ENCODE data around the gene REEP5. TPM values are rescaled to one million over a fixed set of nuclear protein-coding genes. Genes with fewer than 3 reads are reported as not detected.

The REEP5 gene
- total and polyA plus RNA-seq, 9 of the 15 experiments (the other 6 are each of a cell fraction or from before 2014, with no cell fraction given): 14.7 to 102 (median 36.0) TPM

- TF ChIP-seq ZBTB26 (CRISPR knock-in tag; IDR thresholded peaks at IDR 0.05) (no peak), ZC3H11A (IDR thresholded peaks at IDR 0.05; ENCODE audit: low read depth, low read length) (no peak)
Observed at GRCh38 chr5:112878101-112878500, 43.9 kb downstream of the REEP5 start (continued).

- no peak overlapping the region for H2AFZ ChIP-seq (ENCODE audit: low read depth, low read length)
- ATAC-seq (no peak), FAIRE-seq (no peak), DNase-seq (ENCODE audit: extremely low read depth in 1 of 4, low spot score in 3 of 4) (no peak)
- in situ Hi-C loops (cut with MboI): no loop called here
- no peaks in the 10 kb centered on the region for H3K9me1 ChIP-seq (ENCODE audit: control insufficient read depth, insufficient read depth, low read length)
- no TSS peak for BruUV-seq (replicated peaks)
- ChIA-PET POLR2A (no interaction called here), CTCF (ENCODE audit: low intra/inter-chr PET ratio) (no interaction called here)
- H3K9ac ChIP-seq (ENCODE audit: insufficient read depth in 1 of 2, low read depth in 2 of 2, low read length in 2 of 2): no peak overlapping the region
- H3K4me1 ChIP-seq (replicated peaks in 1 of 2; ENCODE audit: control insufficient read depth in 2 of 2, insufficient read depth in 2 of 2, low read length in 2 of 2): peaks cover 0 to 16% of the 10 kb centered on the region in 2 experiments; a peak in 3 of 5 replicates
- peaks cover 5% of the 10 kb centered on the region for H4K20me1 ChIP-seq (replicated peaks; ENCODE audit: control insufficient read depth, insufficient read depth, low read length)
- peak overlapping the region; percentile 7; the same call in 1 of the 3 replicates for H3K27ac ChIP-seq (ENCODE audit: extremely low read depth, low read depth, low read length)
- TF ChIP-seq POLR2G (IDR thresholded peaks at IDR 0.05; ENCODE audit: low read depth, low read length): peak; percentile 26; the same call in 1 of the 2 replicates
- no peak for TF ChIP-seq CBFA2T3 (IDR thresholded peaks at IDR 0.05)
- intact Hi-C loops (cut with micrococcal nuclease): loop anchor here (5.0 kb wide), 1 partner anchor 41 kb away; no protein-coding TSS in a partner anchor
- no peaks in the 10 kb centered on the region for H3K9me3 ChIP-seq (replicated peaks; ENCODE audit: control insufficient read depth, insufficient read depth, low read depth, low read length)
- no peaks in the 10 kb centered on the region for H3K27me3 ChIP-seq (ENCODE audit: control insufficient read depth in 2 of 2, insufficient read depth in 2 of 2, low read length in 2 of 2)
- 57% methylated on average over 2 of the region's 2 CpGs for WGBS (ENCODE audit: insufficient coverage, low coverage, missing lambda C conversion rate)
- H3K4me2 ChIP-seq (ENCODE audit: insufficient read depth, low read length): no peak overlapping the region
- no peak overlapping the region for H3K4me3 ChIP-seq
- H3K36me3 ChIP-seq (ENCODE audit: control insufficient read depth, insufficient read depth, low read length): peaks cover 56% of the 10 kb centered on the region
- H3K79me2 ChIP-seq (ENCODE audit: control insufficient read depth, insufficient read depth, low read length): peaks cover 3% of the 10 kb centered on the region; the same call in 1 of the 3 replicates
Observed at GRCh38 chr5:112876362-112876761, 45.7 kb downstream of the REEP5 start.
